ENCODE results near the gene VPREB1.
A peak's percentile ranks its signal among the peaks of the same experiment; 100 is the strongest.
"Not testable (repeated sequence)": the region's sequence is repeated elsewhere in the genome, so short reads cannot be mapped to it uniquely, and the experiment has no call there.

The VPREB1 gene

DNA sequence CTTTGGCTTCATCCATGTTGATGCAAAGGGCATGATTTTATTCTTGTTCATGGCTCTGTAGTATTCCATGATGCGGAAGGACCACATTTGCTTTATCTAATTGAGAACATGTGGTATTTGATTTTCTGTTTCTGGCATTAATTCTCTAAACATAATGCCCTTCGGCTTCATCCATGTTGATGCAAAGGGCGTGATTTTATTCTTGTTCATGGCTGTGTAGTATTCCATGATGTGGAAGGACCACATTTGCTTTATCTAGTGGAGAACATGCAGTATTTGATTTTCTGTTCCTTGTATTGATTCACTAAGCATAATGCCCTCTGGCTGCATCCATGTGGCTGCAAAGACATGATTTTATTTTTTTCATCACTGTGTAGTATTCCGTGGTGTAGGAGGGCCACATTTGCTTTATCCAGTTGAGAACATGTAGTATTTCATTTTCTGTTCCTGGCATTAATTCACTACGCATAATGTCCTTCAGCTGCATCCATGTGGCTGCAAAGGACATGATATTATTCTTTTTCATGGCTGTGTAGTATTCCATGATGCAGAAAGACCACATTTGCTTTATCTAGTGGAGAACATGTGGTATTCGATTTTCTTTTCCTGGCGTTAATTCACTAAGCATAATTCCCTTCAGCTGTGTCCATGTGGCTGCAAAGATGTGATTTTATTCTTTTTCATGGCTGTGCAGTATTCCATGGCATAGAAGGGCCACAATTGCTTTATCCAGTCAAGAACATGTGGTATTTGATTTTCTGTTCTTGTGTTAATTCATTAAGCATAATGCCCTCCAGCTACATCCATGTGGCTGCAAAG, 14.2 kb downstream of the VPREB1 start:
- not testable (repeated sequence) for DNase-seq (ENCODE audit: low spot score in 2 of 2); H3K4me1 Mint-ChIP-seq; H3K4me3 Mint-ChIP-seq; H3K36me3 Mint-ChIP-seq; H3K9me3 Mint-ChIP-seq; H3K27ac Mint-ChIP-seq; ATAC-seq

DNA sequence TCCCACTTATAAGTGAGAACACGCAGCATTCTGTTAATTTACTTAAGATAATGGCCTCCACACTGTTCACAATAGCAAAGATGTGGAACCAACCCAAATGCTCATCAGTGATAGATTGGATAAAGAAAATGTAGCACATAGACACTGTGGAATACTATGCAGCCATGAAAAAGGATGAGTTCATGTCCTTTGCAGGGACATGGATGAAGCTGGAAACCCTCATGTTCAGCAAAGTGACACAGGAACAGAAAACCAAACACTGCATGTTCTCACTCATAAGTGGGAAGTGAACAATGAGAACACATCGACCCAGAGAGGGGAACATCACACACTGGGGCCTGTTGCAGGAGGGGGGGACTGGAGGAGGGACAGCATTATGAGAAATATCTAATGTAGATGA, 15.6 kb downstream of the VPREB1 start:
- H3K4me3 Mint-ChIP-seq; ATAC-seq; DNase-seq (ENCODE audit: low spot score in 2 of 2); H3K27ac Mint-ChIP-seq; H3K36me3 Mint-ChIP-seq; H3K9me3 Mint-ChIP-seq; H3K4me1 Mint-ChIP-seq: not testable (repeated sequence)

- not testable (repeated sequence) for DNase-seq (ENCODE audit: low spot score in 2 of 2); H3K4me1 Mint-ChIP-seq; H3K36me3 Mint-ChIP-seq; ATAC-seq; H3K4me3 Mint-ChIP-seq; H3K27ac Mint-ChIP-seq; H3K9me3 Mint-ChIP-seq
Measured at GRCh38 chr22:22260586-22260985, 16.0 kb downstream of the VPREB1 start.

- not testable (repeated sequence) for H3K4me1 Mint-ChIP-seq, H3K9me3 Mint-ChIP-seq, H3K27ac Mint-ChIP-seq, ATAC-seq, H3K36me3 Mint-ChIP-seq, H3K4me3 Mint-ChIP-seq
- peak in 1 of 2 donors; percentile 32 for DNase-seq (ENCODE audit: low spot score in 2 of 2)
Measured at GRCh38 chr22:22262332-22263074, 17.9 kb downstream of the VPREB1 start.

DNA sequence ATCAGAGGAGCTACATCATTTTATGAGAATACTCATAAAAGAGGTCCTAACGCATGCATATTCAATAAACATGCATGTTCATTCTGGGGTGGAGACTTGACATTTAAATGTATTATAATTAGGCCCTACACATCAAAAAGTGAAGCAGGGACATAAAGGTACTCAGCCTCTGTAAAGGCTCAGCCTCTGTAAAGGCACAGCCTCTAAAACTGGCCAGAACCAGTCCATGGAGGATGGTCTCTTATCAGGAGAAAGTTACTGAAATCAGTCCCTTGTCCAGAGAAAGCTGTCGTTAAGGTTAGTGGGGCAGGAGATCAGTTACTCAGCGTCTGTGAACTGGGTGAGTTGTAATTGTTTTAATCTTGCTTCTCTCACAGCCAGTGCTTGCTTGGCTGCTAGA, 19.2 kb downstream of the VPREB1 start:
- ATAC-seq; H3K4me1 Mint-ChIP-seq; DNase-seq (ENCODE audit: low spot score in 2 of 2); H3K4me3 Mint-ChIP-seq; H3K9me3 Mint-ChIP-seq; H3K27ac Mint-ChIP-seq; H3K36me3 Mint-ChIP-seq: not testable (repeated sequence)

DNA sequence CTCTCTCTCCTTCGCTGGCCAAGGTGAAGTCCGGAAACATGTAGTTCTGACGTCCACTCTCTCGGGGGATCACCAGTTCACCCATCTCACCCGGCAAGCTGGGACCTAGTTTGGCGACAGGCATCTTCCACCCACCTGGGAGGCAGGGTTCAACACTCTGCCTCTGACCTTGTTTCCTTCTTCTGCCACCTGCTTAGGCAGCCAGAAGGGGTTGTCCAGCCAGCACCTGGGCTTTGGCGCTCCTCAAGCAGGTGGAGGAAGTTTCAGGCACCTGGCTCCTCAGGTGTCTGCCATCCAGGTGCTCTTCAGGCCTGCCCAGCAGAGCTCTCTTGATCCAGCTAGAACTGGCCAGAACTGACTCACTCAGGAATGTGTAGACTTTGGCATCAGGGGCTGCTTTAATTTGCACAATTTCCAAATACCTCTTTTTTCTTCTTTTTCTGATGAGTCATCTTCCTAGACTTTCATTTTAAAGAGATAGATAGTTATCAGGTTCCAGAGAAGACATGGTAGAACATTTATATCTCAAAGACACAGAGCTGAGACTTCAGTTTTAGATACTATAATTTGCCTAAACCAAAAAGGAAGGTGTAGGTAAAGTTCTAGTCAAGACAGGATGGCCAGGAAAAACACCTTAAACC, 25.6 kb downstream of the VPREB1 start:
- not testable (repeated sequence) for DNase-seq (ENCODE audit: low spot score in 2 of 2); H3K4me3 Mint-ChIP-seq; H3K36me3 Mint-ChIP-seq; H3K27ac Mint-ChIP-seq; ATAC-seq; H3K4me1 Mint-ChIP-seq; H3K9me3 Mint-ChIP-seq

GRCh38 chr22:22277423-22277822, 32.8 kb downstream of the VPREB1 start:
- H3K36me3 Mint-ChIP-seq; DNase-seq (ENCODE audit: low spot score in 2 of 2); ATAC-seq; H3K27ac Mint-ChIP-seq; H3K4me1 Mint-ChIP-seq; H3K4me3 Mint-ChIP-seq; H3K9me3 Mint-ChIP-seq: not testable (repeated sequence)

DNA sequence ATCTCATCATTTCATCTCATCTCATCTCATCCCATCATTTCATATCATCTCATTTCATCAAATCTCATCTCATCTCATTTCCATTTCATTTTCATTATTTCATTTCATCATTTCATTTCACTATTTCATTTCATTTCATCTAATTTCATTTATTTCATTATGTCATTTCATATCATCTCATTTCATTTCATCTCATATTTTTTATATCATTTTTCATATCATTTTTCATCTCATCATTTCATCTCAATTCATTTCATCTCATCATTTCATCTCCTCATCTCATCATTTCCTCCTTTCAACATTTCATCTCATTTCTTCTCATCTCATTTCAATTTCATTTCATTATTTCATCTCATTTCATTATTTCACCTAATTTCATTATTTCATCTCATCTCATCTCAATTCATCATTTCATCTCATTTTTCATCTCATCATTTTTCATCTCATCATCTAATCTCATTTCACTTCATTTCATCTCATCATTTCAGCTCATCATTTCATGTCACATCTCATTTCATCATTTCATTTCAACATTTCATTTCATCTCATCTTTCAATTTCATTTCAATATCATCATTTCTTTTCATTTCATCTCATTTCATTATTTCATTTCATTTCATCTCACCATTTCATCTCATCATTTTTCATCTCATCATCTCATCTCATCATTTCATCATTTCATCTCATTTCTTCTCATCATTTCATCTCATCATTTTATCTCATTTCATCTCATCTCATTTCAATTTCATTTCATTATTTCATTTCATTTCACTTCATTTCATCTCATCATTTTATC, 40.6 kb downstream of the VPREB1 start:
- not testable (repeated sequence) for ATAC-seq; H3K9me3 Mint-ChIP-seq; H3K27ac Mint-ChIP-seq; H3K36me3 Mint-ChIP-seq; DNase-seq (ENCODE audit: low spot score in 2 of 2); H3K4me1 Mint-ChIP-seq; H3K4me3 Mint-ChIP-seq

DNA sequence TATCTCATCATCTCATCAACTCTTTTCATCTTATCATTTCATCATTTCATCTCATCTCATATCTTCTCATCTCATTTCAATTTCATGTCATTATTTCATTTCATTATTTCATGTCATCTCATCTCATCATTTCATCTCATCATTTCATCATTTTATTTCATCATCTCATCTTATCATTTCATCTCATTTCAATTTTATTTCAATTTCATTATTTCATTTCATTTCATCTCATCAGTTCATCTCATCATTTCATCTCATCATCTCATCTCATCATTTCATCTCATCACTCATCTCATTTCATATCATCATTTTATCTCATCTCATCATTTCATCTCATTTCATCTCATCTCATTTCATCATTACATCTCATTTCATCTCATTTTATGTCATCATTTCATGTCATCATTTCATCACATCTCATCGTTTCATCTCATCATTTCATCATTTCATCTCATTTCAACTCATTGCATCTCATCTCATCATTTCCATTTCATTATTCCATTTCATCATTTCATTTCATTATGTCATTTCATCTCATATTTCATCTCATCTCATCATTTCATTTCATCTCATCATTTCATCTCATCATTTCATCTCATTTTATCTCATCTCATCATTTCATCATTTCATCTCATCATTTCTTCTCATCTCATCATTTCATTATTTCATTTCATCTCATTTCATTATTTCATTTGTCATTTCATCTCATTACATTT, 42.0 kb downstream of the VPREB1 start:
- not testable (repeated sequence) for H3K36me3 Mint-ChIP-seq; H3K9me3 Mint-ChIP-seq; DNase-seq (ENCODE audit: low spot score in 2 of 2); H3K4me1 Mint-ChIP-seq; ATAC-seq; H3K27ac Mint-ChIP-seq; H3K4me3 Mint-ChIP-seq

DNA sequence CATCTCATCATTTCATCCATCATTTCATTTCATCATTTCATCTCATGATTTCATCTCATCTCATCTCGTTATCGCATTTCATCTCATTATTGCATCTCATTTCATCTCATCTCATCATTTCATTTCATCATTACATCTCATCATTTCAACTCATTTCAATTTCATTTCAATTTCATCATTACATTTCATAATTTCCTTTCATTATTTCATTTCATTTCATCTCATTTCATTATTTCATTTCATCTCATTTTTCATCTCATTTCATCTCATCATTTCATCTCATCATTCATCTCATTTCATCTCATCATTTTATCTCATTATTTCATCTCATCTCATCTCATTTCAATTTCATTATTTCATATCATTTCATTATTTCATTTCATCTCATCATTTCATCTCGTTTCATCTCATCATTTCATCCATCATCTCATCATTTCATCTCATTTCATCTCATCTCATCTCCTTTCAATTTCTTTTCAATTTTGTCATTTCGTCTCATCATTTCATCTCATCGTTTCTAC, 42.6 kb downstream of the VPREB1 start:
- H3K27ac Mint-ChIP-seq; H3K36me3 Mint-ChIP-seq; DNase-seq (ENCODE audit: low spot score in 2 of 2); H3K9me3 Mint-ChIP-seq; H3K4me1 Mint-ChIP-seq; H3K4me3 Mint-ChIP-seq; ATAC-seq: not testable (repeated sequence)

DNA sequence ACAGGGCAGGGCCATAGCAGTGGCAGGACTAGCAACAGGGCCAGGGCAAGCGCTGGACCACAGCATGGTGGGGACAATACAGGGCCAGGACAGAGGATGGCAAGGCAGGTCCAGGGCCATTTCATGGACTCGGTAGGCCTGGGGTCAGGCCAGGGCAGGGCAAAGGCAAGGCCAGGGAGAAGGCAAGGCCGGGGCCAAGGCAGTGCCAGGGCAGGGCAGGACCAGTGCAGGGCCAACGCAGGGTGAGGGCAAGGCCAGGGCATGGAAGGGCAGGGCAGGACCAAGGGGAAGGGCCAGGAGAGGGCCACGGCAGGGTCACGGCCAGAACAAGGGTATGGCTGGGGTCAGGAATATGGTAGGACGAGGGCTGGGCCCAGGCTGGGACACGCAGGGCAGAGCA, 45.1 kb downstream of the VPREB1 start:
- H3K9me3 Mint-ChIP-seq; ATAC-seq; H3K36me3 Mint-ChIP-seq; H3K27ac Mint-ChIP-seq; H3K4me1 Mint-ChIP-seq; H3K4me3 Mint-ChIP-seq; DNase-seq (ENCODE audit: low spot score in 2 of 2): not testable (repeated sequence)

GRCh38 chr22:22291129-22291806, 46.7 kb downstream of the VPREB1 start:
- H3K27ac Mint-ChIP-seq: peak overlapping the region; percentile 29
- H3K4me3 Mint-ChIP-seq; DNase-seq (ENCODE audit: low spot score in 2 of 2); H3K36me3 Mint-ChIP-seq; H3K4me1 Mint-ChIP-seq; ATAC-seq; H3K9me3 Mint-ChIP-seq: not testable (repeated sequence)

DNA sequence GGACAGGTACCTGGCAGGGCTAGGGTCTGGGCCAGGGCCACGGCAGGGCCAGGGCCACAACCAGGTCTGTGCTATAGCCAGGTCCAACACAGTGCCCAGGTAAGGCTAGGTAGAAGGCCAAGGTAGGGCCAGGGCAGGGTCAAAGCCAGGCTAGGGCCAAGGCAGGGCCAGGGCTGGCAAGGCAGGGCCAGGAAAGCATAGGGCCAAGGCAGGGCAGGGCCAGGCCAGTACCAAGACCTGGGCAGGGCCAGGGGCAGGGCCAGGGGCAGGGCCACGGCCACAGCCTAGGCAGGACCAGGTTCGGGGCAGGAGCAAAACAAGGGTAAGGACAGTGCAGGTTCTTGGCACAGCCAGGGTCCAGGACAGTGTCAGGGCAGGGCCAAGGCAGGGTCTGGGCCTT, 48.1 kb downstream of the VPREB1 start:
- H3K27ac Mint-ChIP-seq; H3K9me3 Mint-ChIP-seq; ATAC-seq; H3K4me1 Mint-ChIP-seq; H3K36me3 Mint-ChIP-seq; DNase-seq (ENCODE audit: low spot score in 2 of 2); H3K4me3 Mint-ChIP-seq: not testable (repeated sequence)

GRCh38 chr22:22293436-22293835, 48.9 kb downstream of the VPREB1 start:
- H3K4me3 Mint-ChIP-seq; ATAC-seq; DNase-seq (ENCODE audit: low spot score in 2 of 2); H3K27ac Mint-ChIP-seq; H3K9me3 Mint-ChIP-seq; H3K4me1 Mint-ChIP-seq; H3K36me3 Mint-ChIP-seq: not testable (repeated sequence)
